ENCODE measurements around the gene CDC42SE1.

CDC42SE1 gene

GRCh38 chr1:151001602-151002001 lies 57.8 kb downstream of the CDC42SE1 start:
- Mint-ChIP-seq H3K36me3 (ENCODE audit: low read depth) (peaks cover 37% of the 10 kb centered on the region), H3K9me3 (no peaks in the 10 kb centered on the region), H3K27ac (no peak overlapping the region), H3K4me3 (peak overlapping the region in 1 of 3 experiments; percentile 16), H3K4me1 (peaks cover 21% of the 10 kb centered on the region), H3K27me3 (ENCODE audit: low read depth) (no peaks in the 10 kb centered on the region)
- no peak for TF ChIP-seq CTCF (IDR thresholded peaks at IDR 0.05; ENCODE audit: unreplicated experiment in 3 of 3)

All from nephron (organoid).